Prostate gland (tissue), 2 donors: ENCODE measurements around the gene PPFIA1.

ENCODE experiments used
- CTCF ChIP-seq, 4 experiments: fragments of 200-600 bp in 2 of 4; fragments of 450-650 bp in 2 of 4; sonication (generic) in 2 of 4; IDR thresholded peaks; 1 replicate in 3 of 4; 2 replicates in 1 of 4; pipeline ENCODE4 v1.5.1; 2016 to 2019; ENCODE audit warnings: antibody characterized with exemption in 4 of 4, mild to moderate bottlenecking in 2 of 4, moderate library complexity in 2 of 4
- POLR2A ChIP-seq: fragments of 450-650 bp; IDR thresholded peaks from one replicate; pipeline ENCODE4 v1.6.1; 2016; ENCODE audit warnings: antibody characterized with exemption, mild to moderate bottlenecking
- POLR2AphosphoS5 ChIP-seq: sonication (generic); formaldehyde crosslinking; IDR thresholded peaks from one replicate; pipeline ENCODE4 v1.6.1; 2017; ENCODE audit warnings: antibody characterized with exemption

GRCh38 chr11:70226183-70226582 lies 44.3 kb upstream of the PPFIA1 start:
- no peak for TF ChIP-seq POLR2A
- no peak for TF ChIP-seq CTCF (IDR thresholded peaks at IDR 0.05)
- TF ChIP-seq POLR2AphosphoS5: no peak
